ENCODE measurements around the gene GARNL3.

Gene GARNL3, protein sequence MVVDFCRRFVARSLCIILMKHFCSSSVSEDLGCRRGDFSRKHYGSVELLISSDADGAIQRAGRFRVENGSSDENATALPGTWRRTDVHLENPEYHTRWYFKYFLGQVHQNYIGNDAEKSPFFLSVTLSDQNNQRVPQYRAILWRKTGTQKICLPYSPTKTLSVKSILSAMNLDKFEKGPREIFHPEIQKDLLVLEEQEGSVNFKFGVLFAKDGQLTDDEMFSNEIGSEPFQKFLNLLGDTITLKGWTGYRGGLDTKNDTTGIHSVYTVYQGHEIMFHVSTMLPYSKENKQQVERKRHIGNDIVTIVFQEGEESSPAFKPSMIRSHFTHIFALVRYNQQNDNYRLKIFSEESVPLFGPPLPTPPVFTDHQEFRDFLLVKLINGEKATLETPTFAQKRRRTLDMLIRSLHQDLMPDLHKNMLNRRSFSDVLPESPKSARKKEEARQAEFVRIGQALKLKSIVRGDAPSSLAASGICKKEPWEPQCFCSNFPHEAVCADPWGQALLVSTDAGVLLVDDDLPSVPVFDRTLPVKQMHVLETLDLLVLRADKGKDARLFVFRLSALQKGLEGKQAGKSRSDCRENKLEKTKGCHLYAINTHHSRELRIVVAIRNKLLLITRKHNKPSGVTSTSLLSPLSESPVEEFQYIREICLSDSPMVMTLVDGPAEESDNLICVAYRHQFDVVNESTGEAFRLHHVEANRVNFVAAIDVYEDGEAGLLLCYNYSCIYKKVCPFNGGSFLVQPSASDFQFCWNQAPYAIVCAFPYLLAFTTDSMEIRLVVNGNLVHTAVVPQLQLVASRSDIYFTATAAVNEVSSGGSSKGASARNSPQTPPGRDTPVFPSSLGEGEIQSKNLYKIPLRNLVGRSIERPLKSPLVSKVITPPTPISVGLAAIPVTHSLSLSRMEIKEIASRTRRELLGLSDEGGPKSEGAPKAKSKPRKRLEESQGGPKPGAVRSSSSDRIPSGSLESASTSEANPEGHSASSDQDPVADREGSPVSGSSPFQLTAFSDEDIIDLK

GRCh38 chr9:127264462-127265219 lies at the start of gene GARNL3:
GARNL3 (plus strand) TSS chr9:127264774; CDS start chr9:127264878, 104 bp downstream.
- Mint-ChIP-seq H3K36me3 (ENCODE audit: low read depth) (no peaks in the 10 kb centered on the region), H3K9me3 (no peaks in the 10 kb centered on the region), H3K27ac (no peak within 1 kb of the TSS), H3K27me3 (peaks cover 7% of the 10 kb centered on the region), H3K4me3 (no peak within 1 kb of the TSS), H3K4me1 (ENCODE audit: low read depth) (no peaks in the 10 kb centered on the region)

DNA sequence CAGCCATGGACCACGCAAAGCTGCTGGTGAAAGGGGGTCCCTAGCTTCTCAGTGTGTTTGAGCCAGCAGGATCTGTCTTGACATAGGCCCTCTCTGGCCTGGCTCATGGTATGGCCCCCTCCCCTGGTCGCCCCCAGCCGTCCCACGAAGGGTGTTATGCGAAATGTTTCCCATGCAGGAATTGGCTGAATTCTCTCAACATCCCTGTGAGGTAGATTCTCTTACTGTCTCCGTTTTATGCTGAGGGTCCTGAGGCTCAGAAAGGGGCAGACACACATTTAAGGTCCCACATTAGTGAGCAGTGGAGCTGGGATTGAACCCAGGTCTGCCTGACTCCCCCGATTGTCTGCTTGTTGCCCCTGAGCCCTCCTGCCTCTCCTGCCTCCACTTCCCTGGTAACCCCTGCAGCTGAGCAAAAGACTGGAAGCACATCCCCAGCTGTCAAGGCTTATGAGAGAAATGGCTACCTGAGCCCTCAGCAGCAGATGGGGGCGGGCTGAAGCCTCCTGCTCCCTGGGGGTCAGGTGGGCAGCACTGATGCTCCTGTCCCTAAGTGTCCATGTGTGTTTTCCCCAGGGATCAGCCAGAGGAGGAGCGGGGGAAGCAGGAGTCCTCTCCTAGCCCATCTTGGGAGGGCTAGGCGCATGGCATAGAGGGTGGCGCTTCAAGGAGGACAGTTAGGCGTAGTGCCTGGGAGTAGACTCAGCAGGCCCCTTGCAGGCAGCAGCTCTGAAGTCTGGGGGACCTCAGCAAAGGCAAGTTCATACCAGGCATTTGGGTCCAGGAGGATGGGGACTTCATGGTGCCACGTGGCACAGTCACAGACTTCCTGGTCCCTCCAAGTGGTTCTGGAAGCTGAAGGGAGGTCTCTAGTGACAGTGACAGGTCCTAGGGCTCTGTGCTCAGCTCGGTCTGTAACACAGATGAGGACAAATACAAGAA lies 49.0 kb upstream of the GARNL3 start:
- Mint-ChIP-seq H3K4me3 (no peak overlapping the region), H3K27ac (no peak overlapping the region), H3K4me1 (ENCODE audit: low read depth) (no peaks in the 10 kb centered on the region), H3K9me3 (no peaks in the 10 kb centered on the region), H3K27me3 (no peaks in the 10 kb centered on the region), H3K36me3 (ENCODE audit: low read depth) (no peaks in the 10 kb centered on the region)

DNA sequence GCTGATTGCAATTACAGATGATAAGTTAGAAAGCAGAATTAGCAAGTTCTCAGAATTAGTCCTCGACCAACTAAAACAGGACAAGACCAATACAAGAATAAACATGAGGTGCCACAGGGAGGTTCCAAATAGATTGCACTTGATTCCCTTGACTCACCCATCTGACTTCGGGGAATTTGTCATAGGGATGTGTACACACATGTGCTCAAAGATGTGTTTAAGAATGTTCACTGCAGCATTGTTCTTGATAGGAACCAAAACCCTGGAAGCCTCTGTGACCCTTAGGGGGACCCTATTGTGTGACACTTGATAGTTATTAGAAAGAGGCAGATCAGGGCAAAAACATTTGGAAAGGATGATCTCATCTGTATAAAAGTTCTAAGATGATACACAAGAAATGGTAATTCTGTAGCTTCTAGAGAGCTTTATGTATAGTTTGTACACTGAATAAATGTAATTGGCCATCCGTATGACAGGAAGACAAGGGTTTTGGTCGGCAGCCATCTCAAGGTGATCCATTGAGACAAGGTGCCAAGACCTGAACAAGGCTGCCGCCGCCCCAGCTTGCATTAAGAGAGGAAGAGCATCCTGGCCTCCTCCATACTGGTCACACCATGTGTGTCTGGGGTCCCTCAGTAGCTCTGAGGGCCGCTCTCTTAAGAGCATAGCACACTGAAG lies 48.2 kb upstream of the GARNL3 start:
- Mint-ChIP-seq H3K27me3 (no peaks in the 10 kb centered on the region), H3K4me1 (ENCODE audit: low read depth) (no peaks in the 10 kb centered on the region)

DNA sequence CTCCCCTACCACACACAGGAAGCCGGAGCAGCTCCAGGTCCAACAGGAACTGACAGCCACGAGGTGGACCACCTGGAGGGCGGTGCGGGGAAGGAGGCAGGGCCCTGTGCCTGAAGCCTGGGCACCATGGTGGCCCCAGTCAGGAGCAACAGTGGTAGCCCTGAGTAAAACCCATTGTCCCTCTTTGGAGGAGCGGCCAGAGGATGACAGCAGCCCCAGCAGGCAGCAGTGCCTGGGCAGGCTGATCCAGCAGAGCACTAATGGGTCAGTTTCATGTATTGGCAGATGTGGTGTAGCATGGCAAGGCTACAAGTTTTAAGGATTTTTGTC lies 47.7 kb upstream of the GARNL3 start:
- no peak overlapping the region for H3K27ac Mint-ChIP-seq
- H3K27me3 Mint-ChIP-seq, result no peaks in the 10 kb centered on the region
- H3K4me3 Mint-ChIP-seq, result no peak overlapping the region
- no peaks in the 10 kb centered on the region for H3K9me3 Mint-ChIP-seq
- H3K4me1 Mint-ChIP-seq (ENCODE audit: low read depth), result peaks cover under 1% of the 10 kb centered on the region
- H3K36me3 Mint-ChIP-seq (ENCODE audit: low read depth), result no peaks in the 10 kb centered on the region

More for the DNA sequence above, 48.2 kb upstream of the GARNL3 start:
- no peak overlapping the region for H3K27ac Mint-ChIP-seq
- H3K9me3 Mint-ChIP-seq, result no peaks in the 10 kb centered on the region
- no peak overlapping the region for H3K4me3 Mint-ChIP-seq
- H3K36me3 Mint-ChIP-seq (ENCODE audit: low read depth), result no peaks in the 10 kb centered on the region

DNA sequence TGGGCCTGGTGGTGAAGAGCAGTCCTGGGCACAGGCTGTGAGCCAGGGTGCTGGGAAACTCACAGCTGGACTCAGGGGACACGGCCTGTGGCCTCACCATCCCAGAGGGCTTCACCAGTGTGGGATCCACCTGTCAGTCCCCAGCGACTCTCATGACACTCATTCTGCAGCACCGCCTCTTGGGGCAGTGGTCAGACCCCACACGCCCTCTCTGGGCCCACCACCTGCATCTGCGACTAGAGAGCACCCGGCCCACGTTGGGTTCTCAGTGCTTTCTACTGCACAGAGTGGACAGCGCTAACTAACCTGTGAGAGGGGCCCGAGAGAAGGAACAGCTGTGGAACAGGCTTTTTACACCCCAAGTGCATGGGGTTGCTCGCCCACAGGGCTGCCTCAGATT lies 45.8 kb upstream of the GARNL3 start:
- Mint-ChIP-seq H3K4me3 (no peak overlapping the region), H3K4me1 (ENCODE audit: low read depth) (peaks cover 15% of the 10 kb centered on the region), H3K27me3 (no peaks in the 10 kb centered on the region), H3K36me3 (ENCODE audit: low read depth) (no peaks in the 10 kb centered on the region), H3K27ac (no peak overlapping the region), H3K9me3 (no peaks in the 10 kb centered on the region)

GRCh38 chr9:127219520-127219919 lies 45.1 kb upstream of the GARNL3 start:
- Mint-ChIP-seq H3K9me3 (no peaks in the 10 kb centered on the region), H3K4me3 (no peak overlapping the region), H3K4me1 (ENCODE audit: low read depth) (peaks cover 20% of the 10 kb centered on the region), H3K27me3 (no peaks in the 10 kb centered on the region), H3K36me3 (ENCODE audit: low read depth) (no peaks in the 10 kb centered on the region), H3K27ac (no peak overlapping the region)

DNA sequence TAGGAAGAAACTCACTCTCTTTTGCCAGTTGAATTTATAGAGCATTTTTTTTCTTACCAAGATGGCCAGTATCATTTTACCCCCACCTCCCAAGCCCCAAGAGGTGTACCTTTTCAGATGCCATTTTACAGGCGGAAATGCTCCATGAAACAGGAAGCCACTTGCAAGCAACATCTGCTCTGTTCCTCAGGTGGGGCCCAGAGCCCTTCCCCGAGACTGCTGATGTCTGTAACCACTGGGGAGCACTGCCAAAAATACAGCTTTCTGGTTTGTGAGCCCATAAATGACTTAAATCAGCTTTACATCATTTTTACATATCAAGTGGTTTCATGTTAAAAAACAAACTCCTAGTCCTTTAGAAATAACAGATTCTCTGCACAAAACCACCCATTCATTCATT lies 42.9 kb upstream of the GARNL3 start:
- no peak overlapping the region for H3K4me3 Mint-ChIP-seq

GRCh38 chr9:127222388-127223095 lies 42.0 kb upstream of the GARNL3 start:
- Mint-ChIP-seq H3K27me3 (peaks cover 8% of the 10 kb centered on the region), H3K4me3 (no peak overlapping the region), H3K27ac (no peak overlapping the region), H3K4me1 (ENCODE audit: low read depth) (peaks cover 25% of the 10 kb centered on the region), H3K9me3 (no peaks in the 10 kb centered on the region), H3K36me3 (ENCODE audit: low read depth) (no peaks in the 10 kb centered on the region)

More for the DNA sequence above, 42.9 kb upstream of the GARNL3 start:
- H3K36me3 Mint-ChIP-seq (ENCODE audit: low read depth), result no peaks in the 10 kb centered on the region
- H3K27me3 Mint-ChIP-seq, result peaks cover 8% of the 10 kb centered on the region
- H3K4me1 Mint-ChIP-seq (ENCODE audit: low read depth), result peaks cover 25% of the 10 kb centered on the region
- no peaks in the 10 kb centered on the region for H3K9me3 Mint-ChIP-seq
- no peak overlapping the region for H3K27ac Mint-ChIP-seq

DNA sequence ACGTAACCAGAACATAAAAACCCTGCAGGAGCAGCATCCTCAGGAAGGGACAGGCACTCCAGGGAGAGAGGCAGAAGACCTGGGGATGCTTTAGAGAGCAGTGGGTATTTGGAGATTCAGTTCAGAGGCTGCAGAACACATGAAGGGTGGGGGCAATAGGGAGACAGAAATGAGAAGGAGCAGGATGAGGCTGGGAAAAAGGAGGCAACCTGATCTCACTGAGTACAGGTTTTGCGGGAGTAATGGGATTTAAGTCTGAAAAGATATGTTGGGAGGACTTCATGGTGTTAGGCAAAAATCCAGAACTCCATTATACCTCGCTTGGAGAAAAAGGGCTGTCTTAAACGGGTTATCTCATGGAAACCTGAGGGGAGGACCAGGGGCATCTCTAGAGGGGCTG lies 41.3 kb upstream of the GARNL3 start:
- Mint-ChIP-seq H3K9me3 (no peaks in the 10 kb centered on the region), H3K4me1 (ENCODE audit: low read depth) (peaks cover 25% of the 10 kb centered on the region), H3K27ac (no peak overlapping the region), H3K27me3 (peaks cover 8% of the 10 kb centered on the region), H3K4me3 (no peak overlapping the region), H3K36me3 (ENCODE audit: low read depth) (no peaks in the 10 kb centered on the region)

DNA sequence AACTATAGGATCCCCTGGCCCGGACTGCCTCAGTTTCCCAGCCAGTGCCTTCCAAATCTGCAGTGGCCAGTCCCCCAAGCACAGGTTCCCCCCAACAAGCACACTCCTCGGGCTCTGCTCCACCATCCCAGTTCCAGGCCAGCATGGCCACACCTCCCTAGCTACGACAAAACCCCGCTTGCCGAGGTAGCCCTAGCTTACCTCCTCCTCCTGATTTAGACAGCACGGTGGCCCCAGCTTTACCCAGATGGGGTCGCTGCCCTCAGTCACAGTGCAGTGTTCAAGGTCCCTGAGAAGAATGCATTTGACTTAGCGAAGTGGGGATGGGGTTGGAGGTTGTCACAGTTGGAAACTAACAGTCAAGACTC lies 40.8 kb upstream of the GARNL3 start:
- no peak overlapping the region for H3K27ac Mint-ChIP-seq
- peaks cover 8% of the 10 kb centered on the region for H3K27me3 Mint-ChIP-seq
- H3K36me3 Mint-ChIP-seq (ENCODE audit: low read depth), result no peaks in the 10 kb centered on the region
- no peaks in the 10 kb centered on the region for H3K9me3 Mint-ChIP-seq
- peaks cover 25% of the 10 kb centered on the region for H3K4me1 Mint-ChIP-seq (ENCODE audit: low read depth)
- peak overlapping the region; percentile 79 for H3K4me3 Mint-ChIP-seq

DNA sequence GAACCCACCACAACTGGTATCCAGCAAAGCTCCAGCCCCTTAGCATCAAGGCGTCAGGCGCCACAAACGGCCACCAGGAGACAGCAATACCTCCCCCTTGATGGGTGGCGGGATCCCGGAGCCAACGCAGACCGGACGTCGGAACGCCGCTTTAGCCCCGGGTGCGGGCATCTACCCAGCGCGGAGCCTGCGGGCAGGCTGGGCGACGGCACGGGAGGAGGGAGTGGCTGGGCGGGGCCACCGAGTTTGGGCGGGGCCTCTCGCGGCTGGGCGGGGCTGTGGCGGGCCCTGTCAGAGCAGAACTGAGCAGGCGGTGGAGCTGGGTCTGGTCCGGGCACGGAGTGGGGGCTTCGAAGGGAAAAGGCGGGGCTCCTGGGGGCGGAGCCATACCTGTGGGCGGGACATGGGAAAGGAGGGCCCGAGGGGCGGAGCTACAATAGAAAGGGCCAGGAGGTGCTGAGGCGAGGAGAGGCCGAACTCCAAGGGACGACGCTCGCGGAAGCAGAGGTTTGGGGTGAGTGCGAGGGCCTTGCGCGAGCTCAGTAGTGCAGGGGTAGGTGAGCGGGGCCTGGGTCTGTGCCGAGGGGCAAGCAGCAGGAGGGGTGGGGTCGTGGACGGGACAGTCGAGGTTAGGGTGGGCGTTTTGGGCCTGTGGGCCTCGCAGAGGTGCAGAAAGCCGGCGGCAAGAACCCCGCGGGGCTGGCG lies 40.2 kb upstream of the GARNL3 start:
- Mint-ChIP-seq H3K36me3 (ENCODE audit: low read depth) (no peaks in the 10 kb centered on the region), H3K27ac (peak overlapping the region; percentile 71), H3K4me1 (ENCODE audit: low read depth) (peaks cover 25% of the 10 kb centered on the region), H3K27me3 (peaks cover 13% of the 10 kb centered on the region), H3K4me3 (peak overlapping the region; percentile 79), H3K9me3 (no peaks in the 10 kb centered on the region)

- peaks cover 15% of the 10 kb centered on the region for H3K27me3 Mint-ChIP-seq
- H3K4me3 Mint-ChIP-seq, result peak overlapping the region; percentile 79
- H3K9me3 Mint-ChIP-seq, result no peaks in the 10 kb centered on the region
- peak overlapping the region; percentile 71 for H3K27ac Mint-ChIP-seq
- H3K36me3 Mint-ChIP-seq (ENCODE audit: low read depth), result no peaks in the 10 kb centered on the region
- H3K4me1 Mint-ChIP-seq (ENCODE audit: low read depth), result peaks cover 25% of the 10 kb centered on the region
Measured at GRCh38 chr9:127224883-127225739, 39.5 kb upstream of the GARNL3 start.
